HTR-8/SVneo (cell line): Measurements from ENCODE around the gene ACOT6.
"Not testable (repeated sequence)": the region's sequence is repeated elsewhere in the genome, so short reads cannot be mapped to it uniquely, and the experiment has no call there.

Source experiments
- DNase-seq: peaks from one replicate; pipeline ENCODE4 v3.0.0; 2011; ENCODE audit warnings: low spot score, mixed read lengths; ENCODE audit not compliant: insufficient read length
- FAIRE-seq: peaks from 2 replicates; lab custom pipeline; 2011; peaks lifted over from hg19 to GRCh38; lab: Jason Lieb, UNC

The ACOT6 gene

GRCh38 chr14:73637830-73638229 lies 25.5 kb downstream of the ACOT6 start:
- FAIRE-seq: peak; percentile 77
- DNase-seq: no peak

GRCh38 chr14:73640796-73641365 lies 28.6 kb downstream of the ACOT6 start:
- peak; percentile 82 for FAIRE-seq
- DNase-seq: no peak

GRCh38 chr14:73644531-73645247 lies 32.4 kb downstream of the ACOT6 start, which contains the start of gene DNAL1:
Gene DNAL1, plus strand, starts transcription at chr14:73644986. Its CDS starts 54 bp downstream, at chr14:73645040.
- FAIRE-seq: peak; percentile 100
- peak; percentile 100 for DNase-seq

DNA sequence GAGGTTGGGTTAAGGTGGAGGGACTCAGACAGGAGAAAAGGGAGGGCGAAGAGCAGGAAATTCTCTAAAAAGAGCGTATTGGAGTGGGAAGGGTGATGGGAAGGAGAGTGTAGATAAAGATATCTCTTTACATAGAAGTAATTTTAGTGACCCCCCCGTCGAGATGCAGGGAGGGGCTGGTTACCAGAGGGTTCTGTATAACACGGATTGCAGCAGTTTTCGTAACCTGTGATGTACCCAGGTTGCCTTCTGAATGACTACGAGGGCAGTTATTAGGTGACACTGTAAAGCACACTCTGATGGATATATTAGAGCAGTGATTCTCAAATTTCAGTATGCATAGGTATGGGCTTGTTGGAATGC lies 32.9 kb downstream of the ACOT6 start:
- DNase-seq: no peak

DNA sequence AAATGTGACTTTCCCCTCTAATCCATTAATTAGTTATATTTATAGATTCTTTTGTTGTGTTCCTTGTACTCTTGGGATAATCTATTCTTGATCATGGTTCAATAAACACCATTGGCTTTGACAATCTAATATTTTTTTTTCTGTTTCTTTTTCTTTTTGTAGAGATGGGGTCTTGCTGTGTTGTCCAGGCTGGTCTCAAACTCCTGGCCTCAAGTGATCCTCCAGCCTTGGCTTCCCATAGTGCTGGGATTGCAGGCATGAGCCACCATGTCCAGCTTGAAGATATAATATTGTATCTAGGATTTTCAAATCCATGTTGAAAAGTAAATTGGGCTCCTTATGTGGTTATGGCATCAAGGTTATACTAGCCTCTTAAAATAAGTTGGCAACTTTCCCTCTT lies 38.7 kb downstream of the ACOT6 start:
- no peak for DNase-seq
- FAIRE-seq: no peak

More for the DNA sequence above, 32.9 kb downstream of the ACOT6 start:
- FAIRE-seq: no peak

DNA sequence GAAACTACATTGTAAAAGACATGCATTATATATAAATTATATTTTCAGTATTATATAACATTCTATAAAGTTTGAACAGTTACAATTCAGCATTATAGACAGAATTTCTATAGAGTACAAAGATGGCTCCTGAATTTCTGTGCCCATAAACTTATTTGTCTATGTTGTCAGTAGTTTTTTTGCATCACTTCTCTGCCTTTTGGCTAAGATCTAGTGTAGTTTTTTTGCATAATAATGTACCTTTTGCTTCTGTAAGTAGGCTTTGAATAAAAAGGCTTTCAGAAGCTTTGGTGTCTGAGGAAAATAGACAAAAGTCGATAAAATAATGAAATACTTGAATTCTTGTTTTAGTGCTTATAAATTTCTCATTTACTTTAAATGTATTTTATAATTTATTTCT lies 43.5 kb downstream of the ACOT6 start:
- DNase-seq (no peak), FAIRE-seq (no peak)

- DNase-seq, FAIRE-seq: not testable (repeated sequence)
These were observed 46.9 kb downstream of the ACOT6 start for GRCh38 chr14:73659202-73659601.

DNA sequence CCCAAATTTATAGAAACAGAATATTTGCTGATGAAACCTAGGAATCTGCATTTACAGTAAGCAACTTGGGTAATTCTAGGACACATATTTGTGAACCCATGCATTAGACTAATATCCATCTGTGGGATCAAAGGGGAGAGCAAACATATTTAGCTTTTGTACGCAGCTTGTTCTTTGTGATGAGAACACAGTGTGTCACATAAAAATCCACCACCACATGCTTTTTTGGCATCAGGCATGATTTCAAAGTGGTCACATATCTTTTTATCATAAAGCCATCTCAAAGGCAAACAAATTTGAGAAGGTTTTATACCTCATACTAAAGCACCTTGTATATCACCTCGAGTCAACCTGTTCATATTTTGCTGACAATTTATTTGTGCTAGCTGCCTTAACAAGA lies 48.2 kb downstream of the ACOT6 start:
- DNase-seq (no peak), FAIRE-seq (peak; percentile 52)

DNA sequence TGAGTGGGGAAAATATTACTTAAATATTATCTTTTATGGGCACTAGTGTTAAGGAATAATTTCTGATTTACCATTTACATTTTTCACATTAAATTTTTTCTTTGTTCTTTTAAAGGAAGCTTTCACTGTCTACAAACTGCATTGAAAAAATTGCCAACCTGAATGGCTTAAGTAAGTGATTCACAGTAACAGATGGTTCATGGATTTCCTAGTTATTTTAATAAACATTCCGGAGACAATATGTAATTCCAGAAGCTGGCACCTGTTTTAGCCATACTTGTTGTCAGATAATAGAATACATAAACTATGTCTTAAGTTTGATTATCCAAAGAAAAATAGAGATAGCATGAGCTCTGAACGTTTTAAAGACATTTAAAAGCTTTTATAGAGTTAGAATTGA lies 49.6 kb downstream of the ACOT6 start:
- DNase-seq (no peak), FAIRE-seq (no peak)

GRCh38 chr14:73662487-73662943 lies 50.2 kb downstream of the ACOT6 start:
- peak; percentile 88 for DNase-seq
- FAIRE-seq: peak; percentile 98

- FAIRE-seq (peak; percentile 69), DNase-seq (no peak)
These were observed 51.4 kb downstream of the ACOT6 start for GRCh38 chr14:73663548-73664212.

DNA sequence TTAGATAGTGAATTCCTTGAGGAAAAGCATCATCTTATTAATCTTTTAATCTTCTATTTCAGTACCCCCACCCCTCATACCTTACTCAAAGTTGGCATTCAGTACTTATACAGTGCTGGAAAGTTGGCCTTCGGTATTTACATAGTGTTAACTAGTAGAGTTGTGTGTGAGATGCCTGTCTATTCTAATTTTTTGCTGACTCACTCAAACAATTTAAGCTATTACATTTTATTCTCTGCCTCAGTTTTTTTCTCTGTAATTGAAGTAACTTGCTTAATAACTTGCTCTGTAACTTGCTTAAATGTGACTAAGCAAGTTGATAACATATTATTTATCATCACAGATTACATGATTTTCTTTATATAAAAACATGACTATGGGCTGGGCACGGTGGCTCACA lies 52.8 kb downstream of the ACOT6 start:
- DNase-seq: no peak

DNA sequence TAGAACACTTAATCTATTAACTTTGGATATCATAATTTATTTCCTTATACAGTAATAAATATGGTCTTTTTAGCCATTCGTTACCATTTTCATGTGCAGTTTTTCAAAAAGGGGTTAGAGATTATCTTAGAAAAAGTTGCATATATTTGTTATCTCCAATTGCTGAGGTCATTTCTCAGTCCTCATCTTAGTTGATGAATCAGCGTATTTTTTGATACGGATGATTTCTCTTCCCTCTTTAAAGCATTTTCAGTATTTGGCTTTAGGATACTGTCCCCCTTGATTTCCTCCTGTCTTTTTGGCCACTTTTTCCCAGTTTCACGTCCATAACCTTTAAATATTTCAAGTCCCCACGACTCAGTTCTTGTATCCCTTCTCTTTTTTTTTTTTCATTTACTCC lies 54.3 kb downstream of the ACOT6 start:
- FAIRE-seq (no peak), DNase-seq (no peak)

More for the DNA sequence above, 52.8 kb downstream of the ACOT6 start:
- FAIRE-seq: no peak

DNA sequence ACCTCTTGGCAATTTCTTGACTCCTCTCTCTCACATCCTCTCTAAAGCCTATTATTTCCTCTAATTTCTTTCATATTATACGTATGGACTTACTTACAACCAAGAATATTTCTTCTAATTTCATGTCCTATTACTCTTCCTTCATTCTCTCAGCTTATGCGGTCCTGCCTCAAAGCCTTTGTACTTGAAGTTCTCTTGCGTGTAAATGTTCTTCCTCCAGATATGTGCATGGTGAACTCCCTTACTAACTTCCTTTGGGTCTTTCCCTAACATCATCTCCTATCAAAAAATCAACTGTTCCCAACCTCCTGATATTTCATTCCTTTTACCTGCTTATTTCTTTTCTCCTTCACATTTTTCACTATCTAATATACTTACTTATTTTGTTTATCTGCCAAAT lies 55.5 kb downstream of the ACOT6 start:
- FAIRE-seq (peak; percentile 82), DNase-seq (no peak)
